ENCODE results near the gene IL4I1.

Gene IL4I1

DNA sequence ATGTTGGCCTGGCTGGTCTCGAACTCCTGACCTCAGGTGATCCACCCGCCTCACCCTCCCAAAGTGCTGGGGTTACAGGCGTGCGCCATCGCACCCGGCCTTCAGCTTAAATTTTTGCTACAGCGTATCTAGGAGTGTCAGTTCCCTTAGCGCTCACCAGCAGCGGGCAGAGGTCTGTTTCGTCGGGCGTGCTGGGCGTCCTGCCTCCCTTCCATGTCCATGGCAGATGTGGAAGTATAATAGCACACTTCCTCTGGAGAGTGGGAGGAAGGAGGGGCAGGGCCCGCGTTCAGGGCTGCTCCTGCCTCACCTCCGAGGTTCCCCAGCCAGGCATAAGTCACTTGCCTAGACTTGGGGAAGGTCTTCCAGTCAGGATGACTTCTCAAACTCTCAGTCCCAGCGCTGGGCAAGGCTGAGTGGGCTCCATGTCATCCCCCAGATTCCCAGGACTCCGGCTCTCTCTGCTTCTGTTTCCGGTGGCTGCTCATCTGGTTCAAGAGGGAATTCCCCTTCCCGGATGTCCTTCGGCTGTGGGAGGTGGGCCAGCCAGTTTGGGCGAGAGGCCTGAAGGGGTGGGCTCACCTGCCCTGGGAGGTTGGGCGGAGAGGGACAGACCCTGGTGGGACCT is 9.5 kb downstream of the IL4I1 start:
- H3K9me3 Mint-ChIP-seq, result no peaks in the 10 kb centered on the region
- peak overlapping the region in 1 of 2 donors; percentile 86 for H3K4me3 Mint-ChIP-seq
- ATAC-seq (replicated peaks), result no peak
- peaks cover 0 to 20% of the 10 kb centered on the region in 2 donors for H3K4me1 Mint-ChIP-seq (ENCODE audit: low read depth in 2 of 2)
- no peak for DNase-seq
- peak overlapping the region in 1 of 2 donors; percentile 99 for H3K27ac Mint-ChIP-seq
- H3K36me3 Mint-ChIP-seq (ENCODE audit: insufficient read depth), result no peaks in the 10 kb centered on the region
- H3K27me3 Mint-ChIP-seq, result no peaks in the 10 kb centered on the region

DNA sequence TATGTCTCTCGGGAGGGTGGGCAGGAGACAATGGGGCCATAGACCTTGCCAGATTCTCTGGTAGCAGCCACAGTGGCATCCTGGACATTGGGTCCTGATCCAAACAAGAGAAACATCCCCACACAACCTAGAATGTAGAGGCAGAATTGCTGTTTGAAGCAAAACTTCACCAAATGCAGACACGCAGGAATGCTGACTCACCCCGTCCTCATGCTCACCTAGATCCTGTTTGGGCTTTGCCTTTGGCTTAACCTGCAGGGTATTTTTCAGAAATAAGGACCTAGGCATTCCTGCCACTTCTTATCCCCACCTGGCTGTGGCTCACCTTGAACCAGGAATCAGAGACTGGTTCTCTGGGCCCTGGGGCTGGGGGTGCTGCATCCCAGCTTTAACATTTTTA is 11.9 kb downstream of the IL4I1 start:
- Mint-ChIP-seq H3K27ac (peak overlapping the region in 1 of 2 donors; percentile 99), H3K36me3 (ENCODE audit: insufficient read depth) (no peaks in the 10 kb centered on the region)

DNA sequence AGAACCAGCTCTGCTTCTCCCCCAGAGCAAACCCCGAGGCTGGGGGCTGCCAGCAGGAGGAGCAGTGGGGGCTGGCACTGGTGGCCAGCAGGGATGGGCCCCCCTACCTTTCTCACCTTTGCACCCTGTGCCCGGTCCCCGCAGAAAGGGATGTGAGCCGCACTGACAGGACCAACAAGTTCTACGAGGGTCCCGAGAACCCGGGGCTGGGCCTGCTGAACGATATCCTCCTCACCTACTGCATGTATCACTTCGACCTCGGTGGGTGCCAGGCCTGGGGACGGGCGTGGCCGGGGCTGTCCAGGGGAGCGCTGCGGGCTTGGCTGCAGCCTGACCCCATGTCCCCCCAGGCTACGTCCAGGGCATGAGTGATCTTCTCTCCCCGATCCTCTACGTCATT is 12.6 kb downstream of the IL4I1 start:
- DNase-seq (no peak), ATAC-seq (replicated peaks) (no peak)
- no peaks in the 10 kb centered on the region for H3K27me3 Mint-ChIP-seq
- no peaks in the 10 kb centered on the region for H3K36me3 Mint-ChIP-seq (ENCODE audit: insufficient read depth)
- H3K4me1 Mint-ChIP-seq (ENCODE audit: low read depth in 2 of 2), result peaks cover 2 to 9% of the 10 kb centered on the region in 2 donors
- peak overlapping the region in 1 of 2 donors; percentile 99 for H3K27ac Mint-ChIP-seq
- H3K9me3 Mint-ChIP-seq, result no peaks in the 10 kb centered on the region
- no peak overlapping the region for H3K4me3 Mint-ChIP-seq

More for the DNA sequence above, 11.9 kb downstream of the IL4I1 start:
- H3K9me3 Mint-ChIP-seq, result no peaks in the 10 kb centered on the region
- DNase-seq (no peak), ATAC-seq (replicated peaks) (no peak)
- no peaks in the 10 kb centered on the region for H3K27me3 Mint-ChIP-seq
- peaks cover 0 to 10% of the 10 kb centered on the region in 2 donors for H3K4me1 Mint-ChIP-seq (ENCODE audit: low read depth in 2 of 2)
- peak overlapping the region in 1 of 2 donors; percentile 42 for H3K4me3 Mint-ChIP-seq

DNA sequence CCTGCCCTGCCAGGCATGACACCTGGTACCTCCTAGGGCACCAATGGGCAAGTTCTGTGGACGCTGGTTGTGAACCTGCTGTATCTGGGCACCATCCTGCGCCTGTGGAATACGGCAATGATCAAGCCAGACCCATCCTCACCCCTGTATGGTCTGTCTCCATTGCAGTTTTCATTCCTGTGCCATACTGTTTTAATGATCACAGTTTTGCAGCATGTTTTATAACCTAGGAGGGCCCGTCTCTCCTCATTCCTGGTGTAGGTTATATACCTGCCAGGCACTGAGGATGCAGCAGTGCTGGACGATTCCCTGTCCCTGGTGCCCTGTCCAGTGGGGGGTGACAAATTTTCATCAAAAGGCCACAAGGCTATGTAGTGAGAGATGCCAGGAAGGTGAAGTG is 13.6 kb downstream of the IL4I1 start:
- DNase-seq (no peak), ATAC-seq (replicated peaks) (no peak)
- peak overlapping the region in 1 of 2 donors; percentile 99 for H3K27ac Mint-ChIP-seq
- no peaks in the 10 kb centered on the region for H3K9me3 Mint-ChIP-seq
- peak overlapping the region in 1 of 2 donors; percentile 43 for H3K4me3 Mint-ChIP-seq
- H3K4me1 Mint-ChIP-seq (ENCODE audit: low read depth in 2 of 2), result peaks cover 11 to 13% of the 10 kb centered on the region in 2 donors
- no peaks in the 10 kb centered on the region for H3K27me3 Mint-ChIP-seq
- H3K36me3 Mint-ChIP-seq (ENCODE audit: insufficient read depth), result no peaks in the 10 kb centered on the region

DNA sequence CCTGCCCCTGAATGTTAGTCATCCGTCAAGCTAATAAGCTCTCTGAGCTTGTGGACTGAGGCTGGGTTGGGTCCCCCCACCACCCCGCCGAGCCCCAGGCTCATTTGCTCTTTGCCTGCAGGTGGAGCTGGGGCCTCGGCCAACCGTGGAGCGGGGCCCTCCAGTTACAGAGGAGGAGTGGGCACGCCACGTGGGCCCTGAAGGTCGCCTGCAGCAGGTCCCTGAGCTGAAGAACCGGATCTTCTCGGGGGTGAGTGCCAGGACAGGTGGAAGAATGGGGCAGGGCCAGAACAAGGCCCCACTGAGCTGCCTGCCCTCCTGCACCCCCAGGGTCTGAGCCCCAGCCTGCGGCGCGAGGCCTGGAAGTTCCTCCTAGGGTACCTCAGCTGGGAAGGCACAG is 14.0 kb downstream of the IL4I1 start:
- Mint-ChIP-seq H3K9me3 (no peaks in the 10 kb centered on the region), H3K27me3 (no peaks in the 10 kb centered on the region), H3K4me1 (ENCODE audit: low read depth in 2 of 2) (peaks cover 14 to 15% of the 10 kb centered on the region in 2 donors), H3K4me3 (peak overlapping the region in 1 of 2 donors; percentile 27), H3K36me3 (ENCODE audit: insufficient read depth) (no peaks in the 10 kb centered on the region), H3K27ac (peak overlapping the region in 1 of 2 donors; percentile 99)
- ATAC-seq (replicated peaks) (no peak), DNase-seq (no peak)

DNA sequence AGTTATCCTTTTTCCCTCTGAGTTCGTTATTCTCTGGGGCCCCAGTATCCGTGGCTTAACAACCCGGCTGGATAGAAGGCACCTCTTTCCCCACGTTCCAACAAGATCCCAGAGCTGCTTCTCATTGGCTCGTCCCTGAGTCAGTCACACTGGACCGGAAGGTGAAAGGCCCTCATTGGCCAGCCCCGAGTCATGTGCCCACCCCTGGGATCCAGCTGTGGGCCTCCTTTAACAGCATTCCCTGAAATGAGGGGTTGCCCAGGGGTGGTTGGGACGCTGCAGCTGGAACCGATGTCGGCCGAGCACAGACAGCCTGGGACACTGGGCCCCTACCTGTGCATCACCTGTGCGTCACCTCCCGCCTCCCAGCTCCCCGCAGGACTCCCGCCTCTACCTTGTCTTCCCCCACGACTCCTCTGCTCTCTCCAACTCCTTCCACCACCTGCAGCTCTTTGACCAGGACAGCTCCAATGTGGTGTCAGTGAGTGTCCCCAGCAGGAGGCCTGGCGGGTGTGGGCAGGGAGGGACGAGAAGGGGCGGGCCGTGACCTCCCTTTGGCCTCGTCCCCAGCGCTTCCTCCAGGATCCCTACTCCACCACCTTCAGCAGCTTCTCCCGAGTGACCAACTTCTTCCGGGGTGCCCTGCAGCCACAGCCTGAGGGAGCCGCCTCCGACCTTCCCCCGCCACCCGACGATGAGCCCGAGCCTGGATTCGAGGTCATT is 14.9 kb downstream of the IL4I1 start:
- H3K4me1 Mint-ChIP-seq (ENCODE audit: low read depth in 2 of 2), result peaks cover 14% of the 10 kb centered on the region in 2 donors
- H3K36me3 Mint-ChIP-seq (ENCODE audit: insufficient read depth), result no peaks in the 10 kb centered on the region
- H3K27ac Mint-ChIP-seq, result peak overlapping the region in 1 of 2 donors; percentile 99

DNA sequence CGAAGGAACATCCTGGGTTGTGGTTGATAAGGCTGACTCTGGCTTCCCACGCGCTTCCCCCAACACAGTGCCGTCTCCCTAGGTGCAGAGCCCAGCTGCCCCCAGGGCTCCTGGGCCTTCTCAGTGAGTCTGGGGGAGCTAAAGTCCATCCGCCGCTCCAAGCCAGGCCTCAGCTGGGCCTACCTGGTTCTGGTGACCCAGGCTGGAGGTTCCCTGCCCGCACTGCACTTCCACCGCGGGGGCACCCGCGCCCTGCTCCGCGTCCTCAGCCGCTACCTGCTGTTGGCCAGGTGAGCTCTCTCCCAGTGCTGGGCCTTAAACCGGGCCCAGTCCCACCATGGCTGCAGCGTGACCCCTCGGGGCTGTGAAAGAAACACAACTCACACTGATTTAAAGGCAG is 15.5 kb downstream of the IL4I1 start:
- DNase-seq, result no peak
- Mint-ChIP-seq H3K4me3 (no peak overlapping the region), H3K27ac (peak overlapping the region in 1 of 2 donors; percentile 99), H3K4me1 (ENCODE audit: low read depth in 2 of 2) (peaks cover 14% of the 10 kb centered on the region in 2 donors), H3K27me3 (no peaks in the 10 kb centered on the region), H3K36me3 (ENCODE audit: insufficient read depth) (no peaks in the 10 kb centered on the region), H3K9me3 (no peaks in the 10 kb centered on the region)
- no peak for ATAC-seq (replicated peaks)

More for the DNA sequence above, 14.9 kb downstream of the IL4I1 start:
- Mint-ChIP-seq H3K27me3 (no peaks in the 10 kb centered on the region), H3K4me3 (peak overlapping the region in 1 of 2 donors; percentile 14), H3K9me3 (no peaks in the 10 kb centered on the region)
- ATAC-seq (replicated peaks) (no peak), DNase-seq (no peak)

DNA sequence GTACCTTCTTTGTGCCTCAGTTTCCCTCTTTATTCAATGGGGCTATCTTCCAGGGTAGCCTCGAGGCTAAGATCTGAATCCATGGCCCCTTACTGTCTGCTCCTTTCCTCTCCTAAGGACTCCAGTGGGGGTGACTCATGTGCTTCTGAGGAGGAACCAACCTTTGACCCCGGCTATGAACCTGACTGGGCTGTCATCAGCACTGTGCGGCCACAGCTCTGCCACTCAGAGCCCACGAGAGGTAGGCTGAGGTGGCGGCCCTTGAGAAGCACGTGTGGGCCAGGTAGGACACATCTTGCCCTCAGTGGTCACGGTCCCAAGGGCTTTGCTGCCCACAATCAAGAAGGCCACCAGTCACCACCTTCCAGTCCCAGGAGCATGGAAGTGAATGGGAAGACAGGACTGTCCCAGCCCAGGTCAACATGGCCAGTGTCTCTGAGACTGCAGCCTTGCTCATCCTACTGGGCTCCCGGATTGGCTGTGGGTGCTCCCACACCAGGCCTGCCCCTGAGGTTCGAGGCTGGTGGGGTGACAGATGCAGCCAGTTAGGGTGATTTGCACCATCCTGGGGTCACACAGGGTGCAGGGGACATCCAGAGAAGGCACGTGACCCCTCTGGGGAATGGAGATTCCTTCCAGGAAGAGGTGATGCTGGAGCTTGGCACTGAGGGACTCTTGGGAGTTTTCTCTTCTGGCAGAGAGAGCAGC is 16.4 kb downstream of the IL4I1 start:
- no peak for ATAC-seq (replicated peaks)
- Mint-ChIP-seq H3K4me1 (ENCODE audit: low read depth in 2 of 2) (peaks cover 19 to 21% of the 10 kb centered on the region in 2 donors), H3K27me3 (no peaks in the 10 kb centered on the region), H3K4me3 (peak overlapping the region in 1 of 2 donors; percentile 25), H3K9me3 (no peaks in the 10 kb centered on the region), H3K27ac (peak overlapping the region in 1 of 2 donors; percentile 99), H3K36me3 (ENCODE audit: insufficient read depth) (peaks cover 4% of the 10 kb centered on the region)
- DNase-seq, result no peak

DNA sequence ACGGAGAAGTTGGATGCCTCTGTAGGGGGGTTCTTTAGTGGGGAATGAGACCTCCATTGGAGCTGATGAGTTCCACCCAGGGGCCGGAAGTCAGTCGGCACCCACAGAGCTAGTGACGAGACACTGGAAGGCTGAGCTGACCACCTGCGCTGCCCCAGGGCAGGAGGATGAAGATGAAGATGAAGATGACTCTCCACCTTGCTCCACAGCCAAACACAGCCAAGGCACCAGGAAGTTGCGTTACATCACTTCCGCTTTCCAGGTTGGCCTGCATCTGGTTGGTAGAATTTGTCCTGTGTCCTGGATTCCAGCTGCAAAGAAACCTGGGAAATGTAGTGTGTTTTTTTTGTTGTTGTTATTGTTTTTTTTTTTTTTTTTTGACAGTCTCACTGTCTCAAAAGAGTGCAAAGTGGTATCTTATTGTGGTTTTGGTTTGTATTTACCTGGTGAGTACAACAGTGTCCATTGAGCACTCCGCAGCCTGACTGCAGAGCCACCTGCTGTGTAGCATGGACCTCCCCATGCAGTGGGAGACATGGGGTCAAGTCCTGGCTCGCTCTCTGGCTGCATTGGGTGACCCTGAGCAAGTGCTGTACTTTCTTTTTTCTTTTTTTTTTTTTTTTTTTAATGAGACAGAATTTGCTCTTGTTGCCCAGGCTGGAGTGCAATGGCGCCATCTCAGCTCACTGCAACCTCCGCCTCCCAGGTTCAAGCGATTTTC is 17.3 kb downstream of the IL4I1 start:
- Mint-ChIP-seq H3K9me3 (no peaks in the 10 kb centered on the region), H3K36me3 (ENCODE audit: insufficient read depth) (peaks cover 5% of the 10 kb centered on the region), H3K27ac (peak overlapping the region in 1 of 2 donors; percentile 99), H3K4me3 (no peak overlapping the region), H3K27me3 (no peaks in the 10 kb centered on the region), H3K4me1 (ENCODE audit: low read depth in 2 of 2) (peaks cover 21% of the 10 kb centered on the region in 2 donors)
- DNase-seq, result no peak
- no peak for ATAC-seq (replicated peaks)

DNA sequence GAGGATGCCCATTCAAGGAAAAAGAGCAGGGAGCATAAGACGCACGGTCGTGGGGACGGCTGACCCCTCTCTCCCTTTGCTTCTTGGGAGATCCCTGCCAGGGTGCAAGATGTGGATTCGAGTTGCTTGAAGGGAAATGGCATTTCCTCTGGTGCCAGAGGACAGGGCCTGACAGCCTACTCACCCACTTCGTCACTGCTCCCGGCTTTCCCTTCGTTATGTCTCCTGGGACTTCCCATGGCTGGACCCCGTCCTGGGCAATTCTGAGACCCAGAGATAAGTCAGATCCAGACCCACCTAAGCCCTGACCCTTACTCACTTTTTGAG is 18.0 kb downstream of the IL4I1 start:
- no peaks in the 10 kb centered on the region for H3K27me3 Mint-ChIP-seq
- no peak overlapping the region for H3K4me3 Mint-ChIP-seq
- no peak for ATAC-seq (replicated peaks)
- peaks cover 21% of the 10 kb centered on the region in 2 donors for H3K4me1 Mint-ChIP-seq (ENCODE audit: low read depth in 2 of 2)
- DNase-seq, result no peak
- H3K9me3 Mint-ChIP-seq, result no peaks in the 10 kb centered on the region
- peaks cover 7% of the 10 kb centered on the region for H3K36me3 Mint-ChIP-seq (ENCODE audit: insufficient read depth)
- no peak overlapping the region for H3K27ac Mint-ChIP-seq

DNA sequence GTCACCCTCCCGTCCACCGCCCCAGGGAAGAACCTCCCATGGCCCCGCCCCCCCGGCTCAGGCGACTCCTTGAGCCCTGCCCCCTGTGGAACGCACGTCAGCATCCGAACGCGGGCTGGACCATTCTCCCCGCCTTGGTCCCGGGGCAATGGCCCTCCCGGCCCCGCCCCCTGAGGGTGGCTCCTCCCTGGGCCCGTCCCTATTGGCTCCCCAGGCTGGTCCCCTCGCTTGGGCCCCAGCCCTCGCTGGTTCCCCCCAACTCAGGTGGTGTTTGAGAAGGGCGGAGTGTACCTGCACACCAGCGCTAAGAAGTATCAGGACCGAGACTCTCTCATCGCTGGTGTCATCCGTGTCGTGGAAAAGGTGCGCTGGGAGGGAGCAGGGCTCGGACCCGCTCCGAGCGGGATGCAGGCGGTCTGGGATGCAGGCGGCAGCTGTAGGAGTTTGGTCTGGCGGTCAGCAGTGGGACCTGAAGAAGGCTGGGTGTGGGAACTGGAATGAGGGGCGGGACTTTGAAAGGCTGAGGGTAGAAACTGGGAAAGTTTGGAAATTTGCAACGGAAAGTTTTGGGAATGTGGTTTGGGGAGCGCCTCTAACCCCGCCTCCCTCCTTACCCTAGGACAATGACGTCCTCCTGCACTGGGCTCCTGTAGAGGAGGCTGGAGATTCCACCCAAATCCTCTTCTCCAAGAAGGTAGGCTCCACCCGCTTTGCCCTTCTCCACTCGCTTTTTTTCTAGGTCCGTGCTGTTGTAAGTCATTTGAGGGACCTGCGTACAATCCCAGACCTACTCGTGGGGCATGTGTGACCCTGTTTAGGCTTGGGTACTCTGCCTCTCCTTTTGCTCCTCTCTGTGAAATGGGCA is 18.6 kb downstream of the IL4I1 start:
- Mint-ChIP-seq H3K27ac (no peak overlapping the region), H3K4me1 (ENCODE audit: low read depth in 2 of 2) (peaks cover 21% of the 10 kb centered on the region in 2 donors), H3K27me3 (no peaks in the 10 kb centered on the region), H3K36me3 (ENCODE audit: insufficient read depth) (peaks cover 10% of the 10 kb centered on the region), H3K4me3 (no peak overlapping the region), H3K9me3 (no peaks in the 10 kb centered on the region)
- DNase-seq (peak; percentile 95 to 98 (median 98)), ATAC-seq (replicated peaks) (peak; percentile 58)

DNA sequence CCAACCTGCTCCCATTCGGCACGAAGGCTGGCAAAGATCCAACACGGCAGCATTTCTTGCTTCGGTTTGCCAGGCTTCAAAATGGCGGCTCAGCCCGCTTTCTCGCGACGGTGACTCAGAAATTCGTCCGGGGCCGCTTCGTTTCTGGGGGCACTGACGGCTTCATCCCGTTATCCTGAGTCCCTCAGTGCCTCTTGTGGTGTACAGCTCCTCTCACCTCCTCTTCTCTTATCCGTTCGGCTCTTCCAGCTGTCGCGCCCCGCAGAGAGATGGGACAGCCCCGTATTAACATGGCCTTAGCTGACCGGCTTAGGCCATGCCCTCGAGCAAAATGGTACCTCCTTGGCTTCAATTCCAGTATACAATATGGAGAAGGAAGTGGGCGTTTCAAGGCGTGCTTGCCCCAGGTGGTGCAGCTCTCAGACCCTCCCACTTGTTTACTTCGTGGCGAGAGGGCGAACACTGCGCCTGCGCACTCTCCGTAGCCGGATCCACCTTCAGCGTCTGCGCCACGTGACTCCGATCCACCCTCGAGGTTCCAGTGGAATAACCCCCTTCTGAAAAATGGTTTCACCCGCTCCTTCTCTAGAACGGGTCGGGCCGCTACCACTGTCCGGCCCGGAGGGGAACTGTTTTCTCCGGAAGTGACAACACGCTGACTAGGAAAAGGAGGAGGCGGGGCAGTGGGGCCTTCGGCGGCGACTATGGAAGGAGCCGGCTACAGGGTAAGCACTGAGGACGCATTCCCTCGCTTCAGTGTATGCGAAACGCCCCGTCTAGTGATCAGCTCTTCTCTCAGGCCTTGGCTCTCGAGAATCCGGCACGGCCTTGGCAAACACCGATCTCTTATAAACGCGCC is 19.4 kb downstream of the IL4I1 start, which contains the start of the genes AKT1S1 and TBC1D17:
TSS of gene AKT1S1 (minus strand) at position 336 of the 859 bp plus-strand sequence. CDS start 4,060 bp downstream, outside the sequence.
TSS of gene TBC1D17 (plus strand) at position 683 of the 859 bp plus-strand sequence. CDS start at position 705, 22 bp downstream.
- Mint-ChIP-seq H3K4me1 (ENCODE audit: low read depth in 2 of 2) (peaks cover 21% of the 10 kb centered on the region in 2 donors), H3K36me3 (ENCODE audit: insufficient read depth) (peaks cover 11% of the 10 kb centered on the region), H3K9me3 (no peaks in the 10 kb centered on the region), H3K27ac (no peak within 1 kb of the TSS), H3K4me3 (no peak within 1 kb of the TSS), H3K27me3 (no peaks in the 10 kb centered on the region)
- peak; percentile 64 for ATAC-seq (replicated peaks)
- DNase-seq, result peak; percentile 97 to 99 (median 97)

Data from effector memory CD8-positive, alpha-beta T cell (primary cell).